NB4 (cell line): ENCODE measurements around the gene ESCO1.

Source experiments
- DNase-seq: peaks from one replicate; pipeline ENCODE4 v3.0.0; 2010; ENCODE audit warnings: low read depth
- H3K4me3 ChIP-seq: one replicate; pipeline ENCODE4 v1.5.1; 2011; ENCODE audit warnings: mild to moderate bottlenecking, low read depth, low read length, moderate library complexity
- CTCF ChIP-seq: IDR thresholded peaks from one replicate; pipeline ENCODE4 v1.5.1; 2012; ENCODE audit warnings: low read depth, low read length
- MAX ChIP-seq: IDR thresholded peaks from 2 replicates; pipeline ENCODE4 v1.6.1; 2011; ENCODE audit warnings: low read depth, low read length
- MYC ChIP-seq: IDR thresholded peaks from 2 replicates; pipeline ENCODE4 v1.6.1; 2011; ENCODE audit warnings: low read depth, low read length
- POLR2A ChIP-seq: IDR thresholded peaks from 2 replicates; pipeline ENCODE4 v1.6.1; 2011; ENCODE audit warnings: mild to moderate bottlenecking; ENCODE audit not compliant: insufficient read length; ENCODE audit errors: extremely low read depth

Gene ESCO1

GRCh38 chr18:21489919-21490495 lies 110.5 kb downstream of the ESCO1 start:
- TF ChIP-seq MAX (no peak), MYC (no peak), CTCF (no peak), POLR2A (no peak)
- DNase-seq = peak; percentile 23

GRCh38 chr18:21489119-21489750 lies 111.3 kb downstream of the ESCO1 start:
- no peak for TF ChIP-seq POLR2A
- TF ChIP-seq CTCF = peak; percentile 83
- TF ChIP-seq MAX = no peak
- TF ChIP-seq MYC = no peak
- no peak overlapping the region for H3K4me3 ChIP-seq
- peak; percentile 72 for DNase-seq

More at GRCh38 chr18:21489919-21490495, 110.5 kb downstream of the ESCO1 start:
- H3K4me3 ChIP-seq = no peak overlapping the region

GRCh38 chr18:21486905-21487437 lies 113.5 kb downstream of the ESCO1 start:
- no peak overlapping the region for H3K4me3 ChIP-seq
- TF ChIP-seq MAX (no peak), MYC (no peak), POLR2A (no peak), CTCF (no peak)
- DNase-seq = no peak

- DNase-seq = peak; percentile 8
- H3K4me3 ChIP-seq = no peak overlapping the region
- no peak for TF ChIP-seq MAX
- TF ChIP-seq MYC = 0 out of 2 replicates have a peak, but pooled peaks have one; percentile 14
- no peak for TF ChIP-seq CTCF
These were observed 115.5 kb downstream of the ESCO1 start for GRCh38 chr18:21484851-21485636.

- TF ChIP-seq MYC = no peak
- no peak for TF ChIP-seq MAX
- no peak for TF ChIP-seq CTCF
- no peak for TF ChIP-seq POLR2A
- no peak for DNase-seq
- H3K4me3 ChIP-seq = no peak overlapping the region
These were observed 117.5 kb downstream of the ESCO1 start for GRCh38 chr18:21483051-21483450.
